Left ventricle myocardium inferior (tissue), 1 donor: Measurements from ENCODE around the gene CUX1. TPM values are rescaled to one million over a fixed set of nuclear protein-coding genes. Genes with fewer than 3 reads are reported as not detected.
"Not testable (repeated sequence)": the region's sequence is repeated elsewhere in the genome, so short reads cannot be mapped to it uniquely, and the experiment has no call there.

Experiments
- DNase-seq: peaks from one replicate; pipeline ENCODE4 v3.0.0-alpha.2; 2020
- H3K27ac ChIP-seq: fragments of 200-600 bp; replicated peaks from 2 replicates; pipeline ENCODE4 v1.8.0; 2021
- H3K27me3 ChIP-seq: fragments of 200-600 bp; 2 replicates; pipeline ENCODE4 v1.8.0; 2021; ENCODE audit warnings: low read depth
- H3K36me3 ChIP-seq: fragments of 200-600 bp; 2 replicates; pipeline ENCODE4 v1.8.0; 2021
- H3K4me1 ChIP-seq: fragments of 200-600 bp; 2 replicates; pipeline ENCODE4 v1.8.0; 2021
- H3K4me3 ChIP-seq: fragments of 200-600 bp; 2 replicates; pipeline ENCODE4 v1.8.0; 2021; ENCODE audit warnings: mild to moderate bottlenecking, moderate library complexity
- H3K9me3 ChIP-seq: fragments of 200-600 bp; replicated peaks from 2 replicates; pipeline ENCODE4 v1.8.0; 2021
- CTCF ChIP-seq: fragments of 200-600 bp; IDR thresholded peaks from 2 replicates; pipeline ENCODE4 v1.8.0; 2021; ENCODE audit warnings: antibody characterized with exemption, mild to moderate bottlenecking, borderline replicate concordance
- intact Hi-C: fragments of 100-400 bp; cut with micrococcal nuclease; formaldehyde crosslinking; loops from one replicate; pipeline ENCODE4 v1.11.0; 2022
- total RNA-seq: library from RNA; stranded (reverse); fragmentation: NEBNext Ultra II Directional; extraction: Animal tissue kit (Norgen Biotek cat#: 25700); gene quantifications from one replicate; pipeline ENCODE4 v1.2.1, GENCODE V29; 2021
- donor health status: DM: no; HTN: yes; CAD: no; lungs with severe emphysema.

The CUX1 gene
- total RNA-seq, 1 donor from 2014 or later, result 125 TPM

GRCh38 chr7:102320181-102320580, 502.8 kb downstream of the CUX1 start:
- Histone ChIP-seq H3K9me3 (no peaks in the 10 kb centered on the region), H3K4me3 (no peak overlapping the region), H3K36me3 (no peaks in the 10 kb centered on the region), H3K27ac (no peak overlapping the region), H3K4me1 (peaks cover 4% of the 10 kb centered on the region), H3K27me3 (peaks cover 49% of the 10 kb centered on the region)
- intact Hi-C loops, result no loop called here
- no peak for DNase-seq
- no peak for TF ChIP-seq CTCF

- Histone ChIP-seq H3K4me3 (peak overlapping the region; percentile 43), H3K36me3 (no peaks in the 10 kb centered on the region), H3K9me3 (no peaks in the 10 kb centered on the region), H3K27ac (no peak overlapping the region), H3K27me3 (peaks cover 55% of the 10 kb centered on the region), H3K4me1 (peaks cover 4% of the 10 kb centered on the region)
- no peak for DNase-seq
- intact Hi-C loops, result no loop called here
- no peak for TF ChIP-seq CTCF
Observed at GRCh38 chr7:102320601-102321350, 503.4 kb downstream of the CUX1 start.

GRCh38 chr7:102321351-102322201, 504.1 kb downstream of the CUX1 start:
- H3K36me3 ChIP-seq, result no peaks in the 10 kb centered on the region
- H3K27me3 ChIP-seq, result peaks cover 62% of the 10 kb centered on the region
- no peak for DNase-seq
- no peaks in the 10 kb centered on the region for H3K9me3 ChIP-seq
- peaks cover 4% of the 10 kb centered on the region for H3K4me1 ChIP-seq
- intact Hi-C loops, result no loop called here
- peak overlapping the region; percentile 43 for H3K4me3 ChIP-seq
- peak overlapping the region; percentile 30 for H3K27ac ChIP-seq
- TF ChIP-seq CTCF, result no peak

- no peak for DNase-seq
- Histone ChIP-seq H3K27ac (no peak overlapping the region), H3K9me3 (no peaks in the 10 kb centered on the region), H3K36me3 (no peaks in the 10 kb centered on the region), H3K27me3 (peaks cover 69% of the 10 kb centered on the region), H3K4me1 (peaks cover 4% of the 10 kb centered on the region), H3K4me3 (no peak overlapping the region)
- intact Hi-C loops, result no loop called here
- TF ChIP-seq CTCF, result no peak
Observed at GRCh38 chr7:102322202-102322715, 504.8 kb downstream of the CUX1 start.

GRCh38 chr7:102323914-102324195, 506.4 kb downstream of the CUX1 start:
- H3K27me3 ChIP-seq, result peaks cover 70% of the 10 kb centered on the region
- H3K36me3 ChIP-seq, result no peaks in the 10 kb centered on the region
- TF ChIP-seq CTCF, result no peak
- no peaks in the 10 kb centered on the region for H3K9me3 ChIP-seq
- no peak overlapping the region for H3K27ac ChIP-seq
- H3K4me3 ChIP-seq, result no peak overlapping the region
- intact Hi-C loops, result no loop called here
- H3K4me1 ChIP-seq, result peaks cover 4% of the 10 kb centered on the region
- DNase-seq, result no peak

- H3K36me3 ChIP-seq, intact Hi-C loops, DNase-seq, H3K4me1 ChIP-seq, H3K27ac ChIP-seq, H3K9me3 ChIP-seq, H3K4me3 ChIP-seq: not testable (repeated sequence)
- peaks cover 68% of the 10 kb centered on the region for H3K27me3 ChIP-seq
Observed at GRCh38 chr7:102325106-102325505, 507.7 kb downstream of the CUX1 start.
